Hepatic stellate cell (primary cell): ENCODE results near the gene RPL19.
"Not testable (repeated sequence)": the region's sequence is repeated elsewhere in the genome, so short reads cannot be mapped to it uniquely, and the experiment has no call there.

Experiments
- DNase-seq: peaks from one replicate; pipeline ENCODE4 v3.0.0; 2011; ENCODE audit warnings: low spot score

RPL19 gene

GRCh38 chr17:39244600-39245570, 44.8 kb downstream of the RPL19 start:
- DNase-seq: peak; percentile 82

- no peak for DNase-seq
These were observed 46.2 kb downstream of the RPL19 start for GRCh38 chr17:39246274-39246673.

- DNase-seq: not testable (repeated sequence)
These were observed 50.0 kb downstream of the RPL19 start for GRCh38 chr17:39250076-39250475.

- no peak for DNase-seq
These were observed 51.9 kb downstream of the RPL19 start for GRCh38 chr17:39251997-39252396.

- DNase-seq: no peak
These were observed 52.8 kb downstream of the RPL19 start for GRCh38 chr17:39252788-39253460.
